GM06990 (cell line): ENCODE data around the gene FANCE.
"Not testable (repeated sequence)": the region's sequence is repeated elsewhere in the genome, so short reads cannot be mapped to it uniquely, and the experiment has no call there.

Experiments used
- DNase-seq: peaks from one replicate; pipeline ENCODE4 v3.0.0-alpha.2; 2011; ENCODE audit not compliant: insufficient read length; ENCODE audit errors: extremely low read depth
- H3K27me3 ChIP-seq: replicated peaks from 2 replicates; pipeline ENCODE4 v1.6.0; 2011; ENCODE audit warnings: low read length; ENCODE audit not compliant: control insufficient read depth, insufficient read depth
- H3K36me3 ChIP-seq: 2 replicates; pipeline ENCODE4 v1.5.1; 2011; ENCODE audit warnings: low read length; ENCODE audit not compliant: control insufficient read depth, insufficient read depth
- H3K4me3 ChIP-seq: replicated peaks from 2 replicates; pipeline ENCODE4 v1.5.1; 2011; ENCODE audit warnings: low read depth, mild to moderate bottlenecking, control low read depth, low read length
- TF ChIP-seq, protein P1 (sequence below): IDR thresholded peaks from 2 replicates; pipeline ENCODE4 v1.5.1; 2011; ENCODE audit warnings: low read length, control low read depth, mild to moderate bottlenecking, inconsistent platforms; ENCODE audit not compliant: insufficient read depth, poor library complexity, severe bottlenecking

The FANCE gene

DNA sequence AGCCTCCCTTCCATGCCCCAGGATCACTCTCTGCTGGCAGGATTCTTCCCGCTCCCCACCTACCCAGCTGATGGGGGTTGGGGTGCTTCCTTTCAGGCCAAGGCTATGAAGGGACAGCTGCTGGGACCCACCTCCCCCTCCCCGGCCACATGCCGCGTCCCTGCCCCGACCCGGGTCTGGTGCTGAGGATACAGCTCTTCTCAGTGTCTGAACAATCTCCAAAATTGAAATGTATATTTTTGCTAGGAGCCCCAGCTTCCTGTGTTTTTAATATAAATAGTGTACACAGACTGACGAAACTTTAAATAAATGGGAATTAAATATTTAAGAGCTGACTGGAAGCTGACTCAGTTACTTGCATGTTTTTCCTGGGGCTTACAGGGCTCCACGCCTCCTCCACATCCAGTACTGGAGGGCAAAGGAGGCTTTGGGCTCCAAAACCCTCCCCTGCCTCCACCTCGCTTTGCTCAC lies 24.3 kb upstream of the FANCE start:
- no peak overlapping the region for H3K4me3 ChIP-seq
- H3K27me3 ChIP-seq = no peaks in the 10 kb centered on the region
- peaks cover 12% of the 10 kb centered on the region for H3K36me3 ChIP-seq
- DNase-seq = no peak
- TF ChIP-seq, protein P1, sequence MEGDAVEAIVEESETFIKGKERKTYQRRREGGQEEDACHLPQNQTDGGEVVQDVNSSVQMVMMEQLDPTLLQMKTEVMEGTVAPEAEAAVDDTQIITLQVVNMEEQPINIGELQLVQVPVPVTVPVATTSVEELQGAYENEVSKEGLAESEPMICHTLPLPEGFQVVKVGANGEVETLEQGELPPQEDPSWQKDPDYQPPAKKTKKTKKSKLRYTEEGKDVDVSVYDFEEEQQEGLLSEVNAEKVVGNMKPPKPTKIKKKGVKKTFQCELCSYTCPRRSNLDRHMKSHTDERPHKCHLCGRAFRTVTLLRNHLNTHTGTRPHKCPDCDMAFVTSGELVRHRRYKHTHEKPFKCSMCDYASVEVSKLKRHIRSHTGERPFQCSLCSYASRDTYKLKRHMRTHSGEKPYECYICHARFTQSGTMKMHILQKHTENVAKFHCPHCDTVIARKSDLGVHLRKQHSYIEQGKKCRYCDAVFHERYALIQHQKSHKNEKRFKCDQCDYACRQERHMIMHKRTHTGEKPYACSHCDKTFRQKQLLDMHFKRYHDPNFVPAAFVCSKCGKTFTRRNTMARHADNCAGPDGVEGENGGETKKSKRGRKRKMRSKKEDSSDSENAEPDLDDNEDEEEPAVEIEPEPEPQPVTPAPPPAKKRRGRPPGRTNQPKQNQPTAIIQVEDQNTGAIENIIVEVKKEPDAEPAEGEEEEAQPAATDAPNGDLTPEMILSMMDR = no peak

DNA sequence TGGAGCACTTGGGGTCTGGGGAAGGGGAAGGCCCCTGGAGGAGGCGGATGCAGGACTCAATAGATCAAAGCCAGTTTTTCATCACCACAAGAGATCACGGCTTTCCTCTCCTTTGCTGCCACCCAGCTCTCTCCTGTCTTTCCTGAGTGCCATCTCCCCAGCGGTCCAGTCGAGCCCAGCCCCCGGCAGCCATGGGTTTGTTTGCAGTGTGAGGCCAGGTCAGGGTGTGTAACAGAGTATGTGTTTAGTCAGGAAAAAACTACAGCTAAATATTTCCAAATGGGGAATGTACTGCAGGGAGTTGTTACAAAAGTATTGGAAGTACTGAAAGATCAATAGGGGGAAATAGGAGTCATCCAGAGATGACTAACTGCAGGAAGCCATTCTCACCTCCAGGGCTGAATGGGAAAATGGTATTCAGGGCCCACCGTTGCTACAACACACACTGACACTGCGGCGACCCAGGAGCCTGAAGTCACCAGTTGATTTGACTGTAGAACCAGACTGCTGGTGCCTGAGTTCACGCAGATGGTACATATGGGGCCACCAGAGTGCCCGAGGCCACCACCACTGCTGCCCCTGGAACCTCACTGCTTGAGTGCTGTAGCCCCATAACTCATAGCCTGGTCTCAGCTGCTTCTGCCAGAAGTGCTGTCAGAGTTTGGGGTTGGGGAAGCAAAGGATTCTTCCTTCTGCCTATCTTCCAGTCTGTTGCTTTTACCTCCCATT lies 23.6 kb upstream of the FANCE start:
- Histone ChIP-seq H3K4me3 (no peak overlapping the region), H3K36me3 (peaks cover 12% of the 10 kb centered on the region), H3K27me3 (no peaks in the 10 kb centered on the region)
- DNase-seq = no peak
- TF ChIP-seq, protein P1 = no peak

DNA sequence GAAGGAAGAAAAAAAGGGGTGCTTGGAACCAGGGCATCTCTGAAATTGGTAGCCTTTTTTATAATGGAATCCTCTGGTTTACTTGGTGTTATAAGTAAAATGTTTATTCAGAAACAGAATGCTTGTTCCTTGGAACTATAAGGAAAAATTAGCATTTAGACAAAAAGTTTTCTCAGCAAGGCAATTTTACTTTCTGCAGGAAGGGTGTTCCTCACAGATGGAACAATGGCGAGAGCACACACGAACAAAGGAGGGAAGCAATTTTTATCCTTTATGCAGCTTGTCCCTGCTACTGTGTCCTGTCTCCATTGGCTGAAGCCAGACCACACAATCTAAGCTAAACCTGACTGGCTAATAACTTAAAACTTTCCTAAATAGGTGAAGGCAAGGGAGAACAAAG lies 22.7 kb upstream of the FANCE start:
- peaks cover 12% of the 10 kb centered on the region for H3K36me3 ChIP-seq
- H3K27me3 ChIP-seq = no peaks in the 10 kb centered on the region
- no peak for DNase-seq
- no peak overlapping the region for H3K4me3 ChIP-seq
- TF ChIP-seq, protein P1 = no peak

DNA sequence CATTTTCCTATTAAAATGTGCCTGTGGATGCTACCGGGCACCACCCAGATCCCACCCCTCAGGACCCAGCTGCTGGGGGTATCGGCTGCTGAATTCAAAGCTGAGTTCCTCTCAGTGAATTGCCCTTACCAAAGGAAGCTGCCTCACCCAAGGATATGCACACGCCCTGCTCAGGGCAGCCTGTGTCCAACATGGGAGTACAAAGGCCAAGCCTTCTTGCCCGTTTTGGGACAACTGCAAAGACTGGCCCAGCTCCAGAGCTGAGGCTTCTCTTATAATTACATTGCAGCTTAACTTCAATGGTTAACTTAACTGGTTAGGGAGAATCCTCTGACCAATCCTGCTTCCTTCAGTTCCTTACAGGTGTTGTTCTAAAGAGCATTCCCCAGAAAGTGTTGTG lies 19.8 kb upstream of the FANCE start:
- H3K4me3 ChIP-seq = no peak overlapping the region
- no peaks in the 10 kb centered on the region for H3K27me3 ChIP-seq
- H3K36me3 ChIP-seq = peaks cover under 1% of the 10 kb centered on the region; the same call in 1 of the 2 replicates
- DNase-seq = no peak
- TF ChIP-seq, protein P1 = no peak

DNA sequence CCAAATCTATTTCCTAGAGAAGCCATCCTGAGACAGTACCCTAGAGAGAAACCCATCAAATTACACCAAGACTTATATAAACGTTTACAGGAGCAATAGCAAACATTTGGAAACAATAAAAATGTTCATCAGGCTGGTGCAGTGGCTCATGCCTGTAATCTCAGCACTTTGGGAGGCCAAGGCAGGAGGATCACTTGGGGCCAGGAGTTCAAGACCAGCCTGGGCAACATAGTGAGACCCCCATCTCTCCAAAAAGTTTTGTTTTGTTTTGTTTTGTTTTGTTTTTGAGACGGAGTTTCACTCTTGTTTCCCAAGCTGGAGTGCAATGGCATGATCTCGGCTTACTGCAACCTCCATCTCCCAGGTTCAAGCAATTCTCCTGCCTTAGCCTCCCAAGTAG lies 19.4 kb upstream of the FANCE start:
- not testable (repeated sequence) for H3K27me3 ChIP-seq, DNase-seq, H3K36me3 ChIP-seq, H3K4me3 ChIP-seq

DNA sequence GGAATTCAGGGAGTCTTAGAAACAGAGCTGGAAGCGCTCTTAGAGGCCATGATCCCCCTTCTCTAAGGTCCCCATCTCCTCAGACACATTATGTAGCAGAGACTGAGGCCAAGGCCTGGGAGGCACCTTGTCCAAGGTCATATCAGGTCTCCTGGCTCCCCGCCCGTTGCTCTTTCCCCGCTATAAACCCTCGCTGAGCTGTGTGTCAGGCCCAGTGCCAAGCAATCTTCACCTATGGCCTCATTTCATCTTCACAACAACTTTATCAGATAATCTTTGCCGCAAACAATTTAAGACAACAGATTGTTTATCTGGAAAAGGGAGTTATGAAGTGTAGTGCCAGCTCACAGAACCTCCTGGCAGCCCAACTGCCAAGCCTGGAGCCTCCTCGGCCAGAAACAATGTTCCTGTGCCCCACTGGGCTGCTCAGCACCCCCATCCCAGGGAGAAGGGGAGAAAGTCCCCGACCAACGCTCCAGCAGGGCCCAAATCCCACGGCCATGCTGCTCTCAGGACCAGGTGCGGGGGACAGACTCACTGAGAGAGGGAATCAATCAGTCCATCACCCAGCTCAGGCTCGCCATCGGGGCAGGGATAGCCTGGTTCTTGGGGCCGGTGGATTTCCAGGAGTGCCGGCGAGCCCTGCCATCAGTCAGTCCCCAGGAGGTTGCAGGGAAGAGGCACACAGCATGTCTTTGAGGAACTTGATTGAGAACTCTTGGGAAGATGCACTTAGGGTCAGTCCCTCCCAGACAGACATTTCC lies 16.9 kb upstream of the FANCE start:
- H3K4me3 ChIP-seq = no peak overlapping the region
- no peaks in the 10 kb centered on the region for H3K36me3 ChIP-seq
- TF ChIP-seq, protein P1 = no peak
- no peak for DNase-seq
- H3K27me3 ChIP-seq = no peaks in the 10 kb centered on the region
